A172 (cell line): ENCODE results near the gene GCDH. TPM values are rescaled to one million over a fixed set of nuclear protein-coding genes. Genes with fewer than 3 reads are reported as not detected.
"Not testable (repeated sequence)": the region's sequence is repeated elsewhere in the genome, so short reads cannot be mapped to it uniquely, and the experiment has no call there.

ENCODE experiments used
- DNase-seq: peaks from one replicate; pipeline ENCODE4 v3.0.0-alpha.2; 2015; ENCODE audit warnings: low spot score
- total RNA-seq: library from RNA; depleted of rRNA; stranded (reverse); fragments of >200 nt; shearing (Covaris generic); gene quantifications from 2 replicates; pipeline ENCODE4 v1.2.3, GENCODE V29; 2014

Gene GCDH
- total RNA-seq, 1 experiment from 2014 or later = 25.8 TPM

DNA sequence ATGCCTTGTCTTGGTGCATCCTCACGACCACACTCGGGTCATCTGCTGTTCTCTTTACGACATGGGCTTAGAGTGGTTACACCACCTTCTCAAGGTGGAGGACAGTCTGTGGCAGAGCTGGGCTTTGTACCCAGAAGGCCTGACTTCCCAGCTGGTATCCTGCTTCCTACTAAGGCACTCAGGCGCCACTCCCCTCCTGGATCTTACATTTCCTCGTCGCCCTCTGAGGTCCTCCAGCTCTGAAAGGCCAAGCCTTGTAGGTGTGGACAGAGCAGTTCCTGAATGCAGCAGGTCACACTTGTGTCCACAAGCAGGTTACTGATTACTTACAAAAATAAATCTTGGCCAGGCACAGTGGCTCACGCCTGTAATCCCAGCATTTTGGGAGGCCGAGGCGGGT, 16.2 kb downstream of the GCDH start:
- no peak for DNase-seq

DNA sequence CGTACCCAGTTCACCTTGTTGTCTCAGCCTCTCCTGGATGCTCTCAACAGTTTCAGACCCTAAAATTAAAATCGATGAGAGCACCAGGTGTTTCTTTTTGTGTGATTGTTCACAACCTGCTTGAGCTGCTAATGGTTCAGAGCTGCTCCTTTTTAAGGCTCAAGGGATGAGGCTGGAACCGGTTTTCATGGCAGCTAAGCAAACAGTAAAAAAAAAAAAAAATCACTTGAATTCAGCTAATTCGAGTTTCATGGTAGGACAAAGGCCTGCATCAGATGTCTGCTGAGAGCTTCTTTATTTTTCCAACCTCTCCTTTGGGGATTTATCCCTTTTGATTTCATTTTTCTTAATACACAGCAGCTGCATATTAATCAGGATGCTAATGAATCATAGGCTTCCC, 21.6 kb downstream of the GCDH start:
- DNase-seq = no peak

DNA sequence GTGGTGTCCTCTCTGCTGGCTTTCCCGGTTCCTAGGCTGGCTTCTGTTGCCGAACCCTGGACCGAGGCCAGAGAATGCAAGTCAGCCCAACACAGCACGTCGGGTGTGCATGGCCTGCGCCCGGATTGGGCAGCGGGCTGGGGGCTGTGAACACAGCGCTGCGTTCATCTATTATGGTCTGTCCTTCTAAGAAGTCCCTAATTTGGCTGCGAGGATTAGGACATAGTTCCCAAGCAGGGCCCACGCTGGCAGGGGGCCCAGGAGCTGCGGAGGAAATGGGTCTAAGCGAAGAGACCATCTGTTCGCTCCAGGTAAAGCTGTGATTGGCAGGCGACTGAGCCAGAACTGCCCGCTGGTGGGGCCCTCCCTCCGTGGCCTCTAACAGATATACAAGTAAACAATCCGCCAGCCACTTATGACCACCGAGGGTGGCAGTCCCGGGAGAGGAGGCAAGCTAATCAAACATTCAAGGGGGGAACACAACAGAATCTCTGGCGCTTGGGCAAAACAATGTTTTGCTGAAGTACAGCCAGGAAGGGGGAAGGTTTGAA, 22.1 kb downstream of the GCDH start:
- no peak for DNase-seq

DNA sequence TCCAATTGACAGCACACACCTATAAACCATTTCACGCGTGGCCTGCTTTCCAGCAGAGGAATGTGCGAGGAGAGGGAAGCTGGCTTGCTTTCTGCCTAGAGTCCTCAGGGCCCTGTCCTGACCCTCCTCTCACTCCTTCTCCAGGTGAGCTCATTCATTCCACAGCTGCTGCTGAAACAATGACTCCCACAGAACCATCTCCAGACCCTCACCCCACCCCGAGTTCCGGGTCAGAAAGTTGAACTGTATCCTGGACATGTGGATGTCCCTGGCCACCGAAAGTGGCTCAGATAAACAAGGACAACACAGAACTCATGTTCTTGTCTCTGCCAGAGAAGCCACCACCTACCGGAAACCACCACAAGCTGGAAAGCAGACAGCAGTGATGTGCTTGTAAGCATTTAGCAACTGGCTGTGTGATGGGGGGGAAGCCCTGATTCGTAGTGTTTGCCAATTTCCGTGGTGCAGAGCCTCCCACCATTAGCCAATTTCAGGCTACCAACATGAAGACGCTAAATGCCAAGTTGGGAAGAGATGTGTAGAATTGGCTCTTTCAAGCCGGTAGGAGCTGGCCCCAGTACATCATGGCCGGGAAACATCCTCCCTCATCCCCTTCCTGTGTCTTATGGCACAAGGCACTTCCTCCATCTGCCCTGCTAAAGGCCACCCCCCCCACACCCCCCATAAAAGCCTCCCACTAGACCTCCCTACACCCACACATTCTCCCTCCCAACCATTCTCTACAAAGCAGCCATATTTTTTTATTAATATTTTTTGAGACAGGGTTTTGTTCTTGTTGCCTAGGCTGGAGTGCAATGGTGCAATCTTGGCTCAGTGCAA, 23.1 kb downstream of the GCDH start:
- no peak for DNase-seq

DNA sequence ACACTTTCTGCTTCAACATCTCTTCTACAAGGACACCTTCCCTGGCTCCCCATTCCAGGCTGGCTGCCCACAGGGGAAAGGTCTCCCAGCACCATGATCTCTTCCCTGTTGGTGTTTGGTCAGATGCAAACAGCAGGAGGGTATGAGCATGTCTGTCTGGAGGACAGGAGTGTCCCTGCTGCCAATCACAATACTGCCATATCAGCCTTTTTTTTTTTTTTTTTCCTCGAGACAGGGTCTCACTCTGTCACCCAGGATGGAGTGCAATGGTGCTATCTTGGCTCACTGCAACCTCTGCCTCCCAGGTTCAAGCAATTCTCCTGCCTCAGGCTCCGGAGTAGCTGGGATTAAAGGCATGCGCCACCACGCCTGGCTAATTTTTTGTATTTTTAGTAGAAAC, 24.9 kb downstream of the GCDH start:
- not testable (repeated sequence) for DNase-seq

DNA sequence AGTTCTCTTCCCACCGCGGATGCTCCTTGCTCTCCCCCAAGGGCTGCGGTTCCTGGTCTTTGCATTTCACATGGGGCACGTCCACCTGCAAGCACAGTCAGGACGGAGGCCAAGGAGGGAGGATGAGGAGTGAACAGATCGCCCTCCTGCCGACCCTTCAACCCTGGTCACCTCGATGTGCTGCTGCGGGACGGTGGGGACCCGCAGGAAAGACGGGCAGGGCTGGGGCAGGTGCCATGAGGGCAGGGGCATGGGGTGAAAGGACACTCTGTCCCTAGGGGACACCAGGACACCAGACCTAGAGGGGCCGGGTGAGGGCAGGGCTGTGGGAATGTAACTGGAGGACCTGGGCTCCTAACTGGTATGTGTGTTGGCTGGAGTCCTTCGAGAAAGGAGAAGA, 27.3 kb downstream of the GCDH start:
- no peak for DNase-seq

DNA sequence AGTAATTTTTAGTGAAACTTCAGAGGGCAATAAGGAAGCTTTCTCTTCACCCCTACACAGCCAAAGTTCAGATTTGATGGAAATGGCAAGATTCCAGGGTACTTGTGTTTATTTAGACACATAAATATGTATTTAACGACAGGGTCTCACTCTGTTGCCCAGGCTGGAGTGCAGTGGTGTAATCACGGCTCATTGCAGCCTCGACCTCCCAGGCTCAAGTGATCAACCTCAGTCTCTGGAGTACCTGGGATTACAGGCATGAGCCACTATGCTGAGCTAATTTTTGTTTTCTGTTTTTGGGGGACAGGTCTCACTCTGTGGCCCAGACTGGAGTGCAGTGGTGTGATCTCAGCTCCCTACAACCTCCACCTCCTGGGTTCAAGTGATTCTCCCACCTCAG, 30.1 kb downstream of the GCDH start:
- DNase-seq = no peak

DNA sequence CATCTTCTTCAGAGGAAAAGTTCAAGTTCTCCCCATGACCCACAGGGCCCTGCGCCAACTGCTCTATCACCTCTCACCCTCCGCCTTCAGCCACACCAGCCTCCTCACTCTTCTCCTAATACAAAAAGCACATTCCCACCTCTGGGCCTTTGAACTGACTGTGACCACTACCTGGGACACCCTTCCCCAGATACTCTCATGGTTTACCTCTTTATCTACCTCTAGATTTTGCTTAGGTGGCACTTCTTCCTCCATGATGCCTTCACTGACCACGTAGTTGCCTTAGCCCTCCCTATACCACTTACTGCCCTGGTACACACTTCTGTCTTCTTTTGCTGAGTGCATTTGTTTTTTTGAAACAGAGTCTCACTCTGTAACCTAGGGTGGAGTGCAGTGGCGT, 32.0 kb downstream of the GCDH start:
- no peak for DNase-seq

DNA sequence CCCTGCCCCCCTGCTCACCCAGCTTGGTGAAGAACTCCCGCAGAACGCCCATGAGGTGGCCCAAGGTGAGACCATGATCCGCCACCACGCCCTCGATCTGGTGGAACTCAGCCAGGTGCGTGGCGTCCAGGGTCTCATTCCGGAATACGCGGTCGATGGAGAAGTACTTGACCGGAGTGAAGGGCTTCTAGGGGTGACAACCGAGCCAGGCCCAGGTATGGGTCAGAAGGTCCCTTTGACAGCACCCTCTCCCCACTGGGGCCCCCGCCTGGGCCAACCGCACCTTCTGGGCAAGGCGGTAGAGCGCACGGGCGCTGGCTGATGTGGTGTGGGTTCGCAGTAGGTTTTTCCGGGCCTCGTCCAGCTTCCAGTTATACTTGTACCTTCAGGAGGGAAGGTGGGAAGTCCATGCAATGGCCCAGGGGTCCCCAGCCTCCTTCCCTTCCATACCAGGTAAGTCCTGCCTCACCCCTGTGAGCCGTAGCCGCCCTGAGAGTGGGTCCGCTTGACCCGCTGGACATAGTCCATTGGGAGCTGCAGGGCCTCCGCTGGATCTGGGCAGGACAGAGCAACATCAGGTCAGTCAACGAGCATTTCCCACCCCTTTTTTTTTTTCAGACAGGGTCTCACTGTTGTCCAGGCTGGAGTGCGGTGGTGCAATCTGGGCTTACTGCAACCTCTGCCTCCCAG, 33.8 kb downstream of the GCDH start:
- no peak for DNase-seq

DNA sequence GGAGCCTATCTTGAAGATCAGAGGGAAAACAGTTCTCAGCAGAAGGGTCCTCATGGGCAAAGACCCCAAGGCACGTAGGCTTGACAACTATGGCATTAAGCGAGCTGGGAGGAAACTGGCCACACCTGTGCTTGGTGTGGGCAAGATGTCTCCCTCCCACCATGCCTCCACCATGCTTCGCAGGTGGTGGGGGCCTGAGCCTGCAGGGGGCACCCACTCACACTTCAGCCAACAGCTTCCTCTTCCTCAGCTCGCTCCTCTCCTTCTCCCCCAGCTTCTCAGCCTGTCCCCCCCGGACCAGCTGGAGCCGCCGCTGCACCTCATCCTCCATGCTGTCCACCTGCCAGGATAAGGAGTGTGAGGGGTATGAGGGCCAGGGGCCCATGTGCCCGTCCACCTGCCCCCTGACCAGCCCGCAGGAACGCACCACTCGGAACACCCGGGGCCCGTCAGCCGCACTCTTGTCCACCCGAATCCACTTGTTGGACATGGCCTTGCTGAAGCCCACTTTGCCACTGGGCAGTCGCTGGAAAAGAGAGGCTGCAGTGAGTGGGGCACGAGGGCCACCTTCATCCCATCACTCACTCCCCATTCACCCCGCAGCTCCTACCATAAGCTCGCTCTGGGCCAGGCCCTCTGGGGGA, 39.2 kb downstream of the GCDH start:
- no peak for DNase-seq

DNA sequence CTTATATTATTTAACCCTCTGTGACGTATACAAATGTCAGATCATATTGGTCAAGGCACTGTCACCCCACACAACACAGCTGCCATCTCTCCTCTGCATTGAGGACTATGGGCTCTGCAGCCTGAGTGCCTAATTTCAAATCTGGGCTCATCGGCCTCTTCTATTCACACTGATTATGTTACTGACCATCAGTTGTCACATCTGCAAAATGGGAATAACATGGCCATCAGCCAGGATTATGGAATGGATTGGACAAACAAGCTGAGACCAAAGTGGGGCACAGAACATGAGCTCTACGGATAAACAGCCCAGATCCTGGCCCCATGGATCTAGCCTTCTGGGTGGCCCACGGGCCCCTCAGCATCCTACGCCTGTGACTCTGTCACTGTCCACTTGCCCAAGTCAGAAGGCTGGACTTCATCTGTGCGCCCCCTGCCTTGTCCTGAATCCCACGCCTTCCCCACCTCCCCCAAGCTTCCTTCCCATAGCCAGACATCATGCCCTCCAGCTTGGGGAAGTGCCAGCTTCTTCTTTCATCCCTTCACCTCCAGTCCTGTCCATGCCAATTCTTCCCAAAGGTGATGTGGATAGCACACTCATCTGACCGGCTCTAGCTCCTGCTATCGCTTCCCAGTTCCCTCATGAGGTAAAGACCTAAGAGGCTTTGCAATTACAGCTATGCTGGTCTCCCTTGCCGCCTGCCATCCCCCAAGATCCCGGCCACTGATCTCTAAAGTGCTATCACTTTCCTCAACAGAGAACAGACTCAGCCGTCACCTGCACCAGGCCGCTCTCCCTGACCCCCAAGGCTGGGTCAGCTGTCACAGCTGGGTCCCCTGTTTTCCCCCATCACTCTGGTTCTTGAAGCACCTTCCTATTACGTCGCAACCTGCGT, 41.7 kb downstream of the GCDH start:
- no peak for DNase-seq

DNA sequence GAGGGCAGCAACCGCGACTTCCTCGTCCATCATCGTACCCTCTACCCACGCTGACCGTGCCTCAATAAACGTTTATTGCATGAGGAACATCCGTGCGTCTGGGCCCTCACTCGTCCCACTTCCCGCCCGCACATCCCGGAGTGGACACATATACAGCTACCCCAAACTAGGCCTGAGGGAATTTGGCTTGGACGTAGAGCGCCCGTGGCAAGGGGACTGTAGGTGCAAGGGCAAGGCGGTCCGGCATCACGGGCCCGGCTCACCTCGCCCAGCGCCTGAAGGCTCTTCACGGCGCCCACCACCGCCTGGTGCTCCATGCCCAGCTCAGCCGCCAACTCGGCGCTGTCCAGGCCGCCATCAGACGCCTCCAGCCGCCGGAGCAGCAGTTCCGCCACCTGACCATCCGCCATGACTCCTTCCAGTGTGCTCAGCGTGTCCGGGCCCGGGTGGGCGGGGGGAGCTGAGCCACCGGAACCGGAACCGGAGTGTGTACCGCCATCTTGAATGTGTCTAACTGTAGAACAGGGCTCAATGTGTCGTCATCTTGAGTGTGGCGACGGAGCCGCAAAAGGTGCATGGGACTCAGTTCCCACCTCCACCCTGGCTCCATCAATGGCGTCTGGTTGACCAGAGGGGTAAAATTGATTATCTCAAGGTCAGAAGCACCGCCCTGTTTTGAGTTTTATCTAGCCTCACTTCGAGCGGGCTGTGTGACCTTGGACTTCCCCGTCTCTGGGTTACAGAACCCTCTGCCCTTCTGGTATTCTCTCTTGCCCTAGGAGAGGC, 42.5 kb downstream of the GCDH start, which contains the start of gene FARSA:
FARSA (minus strand) TSS at position 425 of the 786 bp plus-strand sequence; CDS start at position 410, 15 bp downstream.
- DNase-seq = peak; percentile 88

DNA sequence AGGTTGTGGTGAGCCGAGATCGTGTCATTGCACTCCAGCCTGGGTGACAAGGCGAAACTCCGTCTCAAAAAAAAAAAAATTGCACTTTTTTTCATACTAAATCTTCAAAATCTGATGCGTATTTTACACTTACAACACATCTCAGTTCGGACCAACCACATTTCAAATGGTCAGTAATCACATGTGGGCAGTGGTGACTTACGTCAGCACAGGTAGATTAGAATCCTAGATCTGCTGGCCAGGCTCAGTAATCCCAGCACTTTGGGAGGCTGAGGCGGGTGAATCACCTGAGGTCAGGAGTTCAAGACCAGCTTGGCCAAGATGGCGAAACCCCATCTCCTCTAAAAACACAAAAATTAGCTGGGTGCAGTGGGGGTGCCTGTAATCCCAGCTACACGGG, 44.1 kb downstream of the GCDH start:
- no peak for DNase-seq

DNA sequence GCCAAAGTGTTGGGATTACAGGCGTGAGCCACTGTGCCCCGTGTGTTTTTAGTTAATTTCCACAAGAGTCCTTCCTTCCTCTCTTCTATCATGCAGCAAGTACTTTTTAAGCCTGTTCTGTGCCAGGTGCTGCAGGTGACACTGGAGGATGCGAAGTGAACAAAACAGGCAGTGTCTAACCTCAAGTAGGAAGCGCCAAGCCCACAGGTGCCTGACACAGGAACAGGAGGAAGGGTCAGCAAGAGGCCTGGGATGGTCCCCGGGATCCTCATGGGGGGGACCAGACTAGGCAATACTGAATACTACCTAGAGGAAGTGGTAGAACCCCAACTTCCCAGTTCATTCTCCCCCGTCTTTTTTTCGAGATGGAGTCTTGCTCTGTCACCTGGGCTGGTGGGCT, 45.6 kb downstream of the GCDH start:
- DNase-seq = no peak

DNA sequence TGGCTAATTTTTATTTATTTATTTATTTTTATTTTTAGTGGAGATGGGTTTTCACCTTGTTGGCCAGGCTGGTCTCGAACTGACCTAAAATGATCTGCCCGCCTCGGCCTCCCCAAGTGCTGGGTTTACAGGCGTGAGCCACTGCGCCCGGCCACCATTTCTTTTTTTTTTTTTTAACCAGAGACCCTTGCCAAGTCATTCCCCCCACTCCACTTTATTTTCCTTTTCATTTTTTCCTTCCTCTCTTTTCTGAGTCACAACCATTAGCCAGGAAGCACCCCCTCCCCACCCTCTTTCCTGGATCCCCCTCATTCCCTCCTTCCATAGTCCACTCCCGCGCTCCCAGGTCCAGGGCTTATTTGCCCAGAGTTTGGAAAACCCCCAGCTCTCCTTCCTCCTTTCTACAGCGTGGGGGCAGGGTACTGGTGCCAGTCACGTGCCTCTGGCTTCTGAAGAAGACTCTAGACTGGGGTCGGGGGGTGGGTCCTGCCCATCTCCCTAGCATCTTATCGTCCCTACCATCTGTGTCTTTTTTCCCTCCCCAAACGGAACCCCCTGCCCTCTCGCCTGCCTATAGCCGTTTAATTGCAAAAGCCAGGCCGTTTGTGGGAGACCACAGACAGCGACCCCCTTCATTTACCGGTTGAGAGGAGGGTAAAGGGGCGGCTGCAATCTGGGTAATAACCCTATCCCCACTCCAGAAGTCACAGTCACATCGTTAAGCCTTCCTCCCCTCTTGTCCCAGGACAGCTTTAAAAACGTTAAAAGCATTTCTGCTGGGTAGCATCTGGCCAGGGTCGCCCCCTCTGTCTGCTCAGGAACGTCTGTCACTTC, 46.4 kb downstream of the GCDH start:
- peak; percentile 46 for DNase-seq

DNA sequence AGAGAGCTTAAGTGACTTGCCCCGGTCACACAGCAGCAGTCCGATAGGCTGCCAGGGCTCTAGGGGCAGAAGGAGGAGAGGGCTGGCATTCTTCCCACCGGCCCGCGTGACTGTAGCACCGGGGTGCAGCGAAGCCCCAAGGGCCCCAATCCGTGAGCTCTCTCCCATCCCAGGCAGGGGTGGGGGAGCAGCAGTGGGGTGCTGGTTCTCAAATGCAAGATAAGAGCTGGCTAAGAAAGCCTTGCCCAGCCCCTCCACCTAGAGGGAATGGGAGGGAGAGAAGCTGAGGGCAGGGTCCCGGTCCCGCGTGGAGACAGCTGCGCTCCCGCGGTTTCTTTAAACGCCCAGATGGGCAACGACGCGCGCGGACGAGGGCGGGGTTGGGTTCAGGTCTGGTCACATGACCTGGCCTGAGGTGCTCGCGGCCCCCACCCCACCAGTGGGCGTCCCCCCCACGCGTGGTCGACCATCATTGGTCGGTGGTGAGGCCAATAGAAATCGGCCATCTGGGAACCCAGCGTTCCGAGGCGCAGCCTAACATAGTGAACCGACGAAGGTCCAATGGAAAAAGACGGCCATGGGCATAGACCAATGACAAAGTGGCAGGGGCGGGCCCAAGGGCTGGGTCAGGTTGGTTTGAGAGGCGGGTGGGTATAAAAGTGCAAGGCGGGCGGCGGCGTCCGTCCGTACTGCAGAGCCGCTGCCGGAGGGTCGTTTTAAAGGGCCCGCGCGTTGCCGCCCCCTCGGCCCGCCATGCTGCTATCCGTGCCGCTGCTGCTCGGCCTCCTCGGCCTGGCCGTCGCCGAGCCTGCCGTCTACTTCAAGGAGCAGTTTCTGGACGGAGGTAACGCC, 47.2 kb downstream of the GCDH start, which contains the start of gene CALR:
CALR (plus strand) TSS at position 683 of the 852 bp plus-strand sequence; CDS start at position 754, 71 bp downstream.
- DNase-seq = peak; percentile 99

DNA sequence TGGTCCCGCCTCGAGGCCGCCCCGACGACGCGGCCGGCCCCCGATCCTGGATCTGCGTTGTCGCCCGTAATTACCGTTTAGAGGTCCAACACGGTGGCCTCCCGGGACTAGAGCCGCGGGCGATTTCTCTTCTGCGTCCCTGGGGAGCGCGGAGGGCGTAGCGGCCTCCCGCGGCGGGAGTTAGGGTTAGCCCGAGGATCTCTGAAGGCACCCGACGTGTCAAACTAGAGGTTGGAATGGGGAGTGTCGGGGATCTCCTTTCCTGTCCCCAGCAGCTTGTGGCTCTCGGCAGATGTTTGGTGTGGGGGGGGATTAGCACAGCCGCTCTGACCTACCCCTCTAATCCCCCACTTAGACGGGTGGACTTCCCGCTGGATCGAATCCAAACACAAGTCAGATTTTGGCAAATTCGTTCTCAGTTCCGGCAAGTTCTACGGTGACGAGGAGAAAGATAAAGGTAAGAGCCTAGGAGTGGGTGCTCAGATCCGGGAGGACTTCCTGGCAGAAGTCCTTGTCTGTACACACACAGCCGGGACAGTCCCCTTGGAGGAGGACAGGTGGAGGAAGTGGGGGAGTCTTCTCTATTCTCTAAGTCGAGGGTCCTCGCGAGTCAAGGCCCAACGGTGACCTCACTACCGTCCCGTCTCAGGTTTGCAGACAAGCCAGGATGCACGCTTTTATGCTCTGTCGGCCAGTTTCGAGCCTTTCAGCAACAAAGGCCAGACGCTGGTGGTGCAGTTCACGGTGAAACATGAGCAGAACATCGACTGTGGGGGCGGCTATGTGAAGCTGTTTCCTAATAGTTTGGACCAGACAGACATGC, 48.0 kb downstream of the GCDH start:
- peak; percentile 34 for DNase-seq
